K562 (cell line): ENCODE results near the gene CACNA2D4. TPM values are rescaled to one million over a fixed set of nuclear protein-coding genes. Genes with fewer than 3 reads are reported as not detected.

Source experiments
- ATAC-seq: fragments of 200-7000 bp; cut with Tn5 transposase; 3 replicates; pipeline ENCODE4 v1.9.1; 2020; ENCODE audit warnings: moderate library complexity
- BruUV-seq: library from RNA; stranded (reverse); fragments of 400-500 nt; replicated peaks from 2 replicates; lab custom pipeline; 2021; lab: Mats Ljungman, UMichigan
- CTCF ChIA-PET: fragments of 300-600 bp; formaldehyde crosslinking; extraction: SDS; loops from one replicate; lab custom pipeline; 2021; ENCODE audit warnings: low intra/inter-chr PET ratio; lab: Yijun Ruan, JAX
- POLR2A ChIA-PET: fragments of 300-600, 350-650 bp; sonication (Branson Sonifier 250); formaldehyde crosslinking; extraction: SDS; loops from one replicate; lab custom pipeline; 2021; ENCODE audit warnings: antibody characterized with exemption, inconsistent platforms; lab: Yijun Ruan, JAX
- DNase-seq, 4 experiments: peaks; one replicate each; pipeline versions ENCODE4 v3.0.0 to v3.0.0-alpha.2; 2011 to 2018; ENCODE audit warnings: low spot score in 3 of 4, mixed read lengths in 3 of 4; ENCODE audit errors: extremely low read depth in 1 of 4
- FAIRE-seq: peaks from 2 replicates; lab custom pipeline; 2011; peaks lifted over from hg19 to GRCh38; lab: Jason Lieb, UNC
- H2AFZ ChIP-seq: 2 replicates; pipeline ENCODE4 v1.6.0; 2011; ENCODE audit warnings: low read depth, low read length, control low read depth, inconsistent platforms
- H3K27ac ChIP-seq: fragments of 200-600 bp; 3 replicates; pipeline ENCODE4 v1.8.0; 2011; ENCODE audit warnings: low read depth, mild to moderate bottlenecking, control low read depth, inconsistent platforms, low read length, moderate library complexity, mixed read lengths; ENCODE audit errors: extremely low read depth
- H3K27me3 ChIP-seq, 2 experiments: fragments of 300-600 bp in 1 of 2; 2 replicates in 1 of 2; 3 replicates in 1 of 2; pipeline versions ENCODE4 v1.6.0 to v1.8.0; 2011; ENCODE audit warnings: inconsistent platforms in 2 of 2, low read length in 2 of 2, mild to moderate bottlenecking in 1 of 2, mixed read lengths in 1 of 2, moderate library complexity in 1 of 2; ENCODE audit not compliant: control insufficient read depth in 2 of 2, insufficient read depth in 2 of 2
- H3K36me3 ChIP-seq: fragments of 300-600 bp; 3 replicates; pipeline ENCODE4 v1.8.0; 2011; ENCODE audit warnings: mild to moderate bottlenecking, low read length, inconsistent platforms; ENCODE audit not compliant: control insufficient read depth, insufficient read depth
- H3K4me1 ChIP-seq, 2 experiments: fragments of 200-600 bp in 1 of 2; replicated peaks in 1 of 2; 2 replicates in 1 of 2; 3 replicates in 1 of 2; pipeline versions ENCODE4 v1.5.1 to v1.8.0; 2011; ENCODE audit warnings: inconsistent platforms in 2 of 2, low read length in 2 of 2, mild to moderate bottlenecking in 1 of 2, mixed read lengths in 1 of 2, moderate library complexity in 1 of 2; ENCODE audit not compliant: control insufficient read depth in 2 of 2, insufficient read depth in 2 of 2
- H3K4me2 ChIP-seq: 2 replicates; pipeline ENCODE4 v1.6.1; 2011; ENCODE audit warnings: low read length, control low read depth, inconsistent platforms, mixed read lengths; ENCODE audit not compliant: insufficient read depth
- H3K4me3 ChIP-seq: fragments of 200-600 bp; sonication (generic), shearing (Covaris generic); 2 replicates; pipeline ENCODE4 v1.5.1; 2016; ENCODE audit warnings: control low read depth, inconsistent platforms
- H3K79me2 ChIP-seq: fragments of 200-600 bp; 3 replicates; pipeline ENCODE4 v1.8.0; 2011; ENCODE audit warnings: low read length, inconsistent platforms; ENCODE audit not compliant: control insufficient read depth, insufficient read depth
- H3K9ac ChIP-seq, 2 experiments: 2 replicates each; pipeline versions ENCODE4 v1.6.0 to v1.6.1; 2011; ENCODE audit warnings: low read depth in 2 of 2, low read length in 2 of 2, control low read depth in 1 of 2, inconsistent platforms in 1 of 2, mild to moderate bottlenecking in 1 of 2, mixed read lengths in 1 of 2; ENCODE audit not compliant: insufficient read depth in 1 of 2
- H3K9me1 ChIP-seq: one replicate; pipeline ENCODE4 v1.6.0; 2011; ENCODE audit warnings: inconsistent platforms, mild to moderate bottlenecking, low read length, moderate library complexity; ENCODE audit not compliant: control insufficient read depth, insufficient read depth
- H3K9me3 ChIP-seq: replicated peaks from 2 replicates; pipeline ENCODE4 v1.5.1; 2011; ENCODE audit warnings: low read depth, low read length, inconsistent platforms; ENCODE audit not compliant: control insufficient read depth, insufficient read depth
- H4K20me1 ChIP-seq: replicated peaks from 2 replicates; pipeline ENCODE4 v1.6.1; 2011; ENCODE audit warnings: low read length, inconsistent platforms, mixed read lengths; ENCODE audit not compliant: control insufficient read depth, insufficient read depth
- CBX5 ChIP-seq: IDR thresholded peaks from 2 replicates; pipeline ENCODE4 v1.6.1; 2014; ENCODE audit warnings: low read depth, borderline replicate concordance
- CLOCK ChIP-seq: fragments of 250-450 bp; sonication (Bioruptor Pico); IDR thresholded peaks from 2 replicates; pipeline ENCODE4 v1.4.0; 2020; ENCODE audit warnings: mild to moderate bottlenecking, moderate library complexity, borderline replicate concordance
- ELF2 ChIP-seq: fragments of 250-450 bp; sonication (Bioruptor Pico); IDR thresholded peaks from 2 replicates; pipeline ENCODE4 v1.5.0; 2021; ENCODE audit warnings: mild to moderate bottlenecking
- ESRRB ChIP-seq: fragments of 250-450 bp; sonication (Bioruptor Pico); IDR thresholded peaks from 2 replicates; pipeline ENCODE4 v1.5.0; 2020; ENCODE audit warnings: mild to moderate bottlenecking, moderate library complexity, borderline replicate concordance
- GABPB1 ChIP-seq: sonication (generic); formaldehyde crosslinking; IDR thresholded peaks from 2 replicates; pipeline ENCODE4 v1.8.0; 2022; ENCODE audit warnings: mild to moderate bottlenecking, missing genetic modification reagents
- HMG20A ChIP-seq: fragments of 450-650 bp; formaldehyde crosslinking; conservative IDR thresholded peaks from 2 replicates; pipeline ENCODE4 v1.4.0; 2020; ENCODE audit warnings: mild to moderate bottlenecking, mixed read lengths
- POLR2B ChIP-seq: fragments of 450-650 bp; IDR thresholded peaks from 2 replicates; pipeline ENCODE4 v1.6.1; 2018; ENCODE audit warnings: low read depth; ENCODE audit not compliant: partially characterized antibody
- RNF2 ChIP-seq: sonication (generic); IDR thresholded peaks from 2 replicates; pipeline ENCODE4 v1.6.1; 2016
- SUPT5H ChIP-seq: fragments of 450-650 bp; IDR thresholded peaks from 2 replicates; pipeline ENCODE4 v1.6.1; 2016
- TAF9B ChIP-seq: fragments of 450-650 bp; IDR thresholded peaks from 2 replicates; pipeline ENCODE4 v1.6.1; 2018; ENCODE audit warnings: mild to moderate bottlenecking; ENCODE audit not compliant: partially characterized antibody
- USF2 ChIP-seq: sonication (generic); formaldehyde crosslinking; IDR thresholded peaks from 2 replicates; pipeline ENCODE4 v1.5.0; 2020; ENCODE audit warnings: missing genetic modification reagents
- ZNF551 ChIP-seq: fragments of 250-450 bp; sonication (Bioruptor Pico); IDR thresholded peaks from 2 replicates; pipeline ENCODE4 v1.5.0; 2021; ENCODE audit warnings: mild to moderate bottlenecking, moderate library complexity
- ZNF668 ChIP-seq: fragments of 250-450 bp; sonication (Bioruptor Pico); IDR thresholded peaks from 2 replicates; pipeline ENCODE4 v1.8.0; 2022; ENCODE audit warnings: mild to moderate bottlenecking, inconsistent platforms
- ZNF696 ChIP-seq: fragments of 250-450 bp; sonication (Bioruptor Pico); conservative IDR thresholded peaks from 2 replicates; pipeline ENCODE4 v1.4.0; 2020; ENCODE audit warnings: mild to moderate bottlenecking, moderate library complexity
- ZNF830 ChIP-seq: fragments of 250-450 bp; sonication (Bioruptor Pico); IDR thresholded peaks from 2 replicates; pipeline ENCODE4 v1.5.0; 2021; ENCODE audit warnings: mild to moderate bottlenecking
- WGBS: fragments of 100-300 bp; shearing (Covaris generic); methylation state at CpG from one replicate; pipeline ENCODE4 v1.1.6; 2016; ENCODE audit warnings: low coverage, mixed read lengths; ENCODE audit not compliant: insufficient coverage; ENCODE audit errors: missing lambda C conversion rate; 5-methylcytosine and 5-hydroxymethylcytosine counted together
- in situ Hi-C: fragments of 300-500 bp; cut with MboI; formaldehyde crosslinking; loops from 4 replicates; pipeline ENCODE4 v1.15.0; 2018; ENCODE audit warnings: inconsistent platforms, mixed read lengths
- intact Hi-C: fragments of 100-400 bp; cut with micrococcal nuclease; formaldehyde crosslinking; loops from 2 replicates; pipeline ENCODE4 v1.14.2; 2022
- polyA plus RNA-seq, 8 experiments: library from polyadenylated mRNA; depleted of rRNA in 4 of 8; stranded (reverse) in 5 of 8; unstranded in 3 of 8; fragments of >200 nt; fragmentation: Nextera tagmentation in 2 of 8; fragmentation: Illumina TruSeq in 1 of 8; extraction: Ambion mirVana in 2 of 8; extraction: Trizol in 1 of 8; gene quantifications; 2 replicates each; pipeline versions ENCODE4 v1.2.1 to v1.2.3, GENCODE V29; 2011 to 2014; ENCODE audit warnings: inconsistent platforms in 1 of 8, missing spikeins in 1 of 8
- total RNA-seq, 7 experiments: library from RNA; depleted of rRNA in 6 of 7; stranded (reverse); fragments of >200 nt in 6 of 7; fragmentation: Illumina TruSeq in 2 of 7; extraction: Trizol in 2 of 7; gene quantifications; 2 replicates each; pipeline versions ENCODE4 v1.2.1 to v1.2.3, GENCODE V29; 2011 to 2021; ENCODE audit warnings: low replicate concordance in 1 of 7

The CACNA2D4 gene
- total and polyA plus RNA-seq, 9 of the 15 experiments (the other 6 are each of a cell fraction or from before 2014, with no cell fraction given), result 0.04 to 0.69 (median 0.40) TPM; not detected in 3

GRCh38 chr12:1846421-1847405, 71.7 kb downstream of the CACNA2D4 start (continued):
- TF ChIP-seq ZNF551 (CRISPR knock-in tag), result no peak
- TF ChIP-seq, all 486 proteins: peak for 0

- in situ Hi-C loops, result no loop called here
- POLR2A ChIA-PET, result no interaction called here
- 6% methylated on average over 5 of the region's 5 CpGs for WGBS
These were observed 72.6 kb downstream of the CACNA2D4 start for GRCh38 chr12:1845886-1846285.

More at GRCh38 chr12:1845886-1846285, 72.6 kb downstream of the CACNA2D4 start:
- Histone ChIP-seq H3K4me2 (no peak overlapping the region), H4K20me1 (no peaks in the 10 kb centered on the region), H3K36me3 (no peaks in the 10 kb centered on the region), H3K4me3 (no peak overlapping the region), H3K27me3 (peaks cover 25 to 50% of the 10 kb centered on the region in 2 experiments; a peak in 4 of 5 replicates), H3K79me2 (no peaks in the 10 kb centered on the region)
- no peak for FAIRE-seq
- CTCF ChIA-PET, result no interaction called here
- intact Hi-C loops, result no loop called here
- TF ChIP-seq GABPB1 (CRISPR knock-in tag) (no peak), SUPT5H (no peak), ZNF668 (CRISPR knock-in tag) (no peak), RNF2 (no peak), CBX5 (no peak), USF2 (no peak), HMG20A (CRISPR knock-in tag) (no peak), POLR2B (no peak), TAF9B (no peak), ELF2 (CRISPR knock-in tag) (no peak), ZNF830 (CRISPR knock-in tag) (no peak), CLOCK (no peak), ESRRB (CRISPR knock-in tag) (no peak), ZNF696 (CRISPR knock-in tag) (no peak)
- TF ChIP-seq, all 486 proteins: peak for 0
- DNase-seq (no peak), ATAC-seq (no peak)
- Histone ChIP-seq H3K27ac (no peak overlapping the region), H3K9ac (no peak overlapping the region), H3K9me1 (no peaks in the 10 kb centered on the region), H2AFZ (no peak overlapping the region), H3K9me3 (no peaks in the 10 kb centered on the region), H3K4me1 (peaks cover 0 to 7% of the 10 kb centered on the region in 2 experiments; a peak in 2 of 5 replicates)
- BruUV-seq, result no TSS peak
